Right ventricle myocardium superior (tissue), 1 donor: ENCODE results near the gene BTBD18. TPM values are rescaled to one million over a fixed set of nuclear protein-coding genes. Genes with fewer than 3 reads are reported as not detected.

ENCODE experiments used
- ATAC-seq: fragments of 200-7000 bp; cut with Tn5 transposase; one replicate; pipeline ENCODE4 v1.9.1; 2020; ENCODE audit warnings: mild to moderate bottlenecking; ENCODE audit not compliant: poor library complexity
- DNase-seq: peaks from one replicate; pipeline ENCODE4 v3.0.0-alpha.2; 2020
- intact Hi-C: fragments of 100-400 bp; cut with DNase I; formaldehyde crosslinking; loops from one replicate; pipeline ENCODE4 v1.11.2; 2022
- long read RNA-seq: library from polyadenylated mRNA; unstranded; transcript quantifications from one replicate; pipeline ENCODE4 v2.0.0, GENCODE V29; 2021
- total RNA-seq: library from RNA; stranded (reverse); fragmentation: NEBNext Ultra II Directional; extraction: Animal tissue kit (Norgen Biotek cat#: 25700); gene quantifications from one replicate; pipeline ENCODE4 v1.2.1, GENCODE V29; 2021
- donor health status: DM: no; HTN: yes; CAD: no; lungs with severe emphysema.

Gene BTBD18, protein sequence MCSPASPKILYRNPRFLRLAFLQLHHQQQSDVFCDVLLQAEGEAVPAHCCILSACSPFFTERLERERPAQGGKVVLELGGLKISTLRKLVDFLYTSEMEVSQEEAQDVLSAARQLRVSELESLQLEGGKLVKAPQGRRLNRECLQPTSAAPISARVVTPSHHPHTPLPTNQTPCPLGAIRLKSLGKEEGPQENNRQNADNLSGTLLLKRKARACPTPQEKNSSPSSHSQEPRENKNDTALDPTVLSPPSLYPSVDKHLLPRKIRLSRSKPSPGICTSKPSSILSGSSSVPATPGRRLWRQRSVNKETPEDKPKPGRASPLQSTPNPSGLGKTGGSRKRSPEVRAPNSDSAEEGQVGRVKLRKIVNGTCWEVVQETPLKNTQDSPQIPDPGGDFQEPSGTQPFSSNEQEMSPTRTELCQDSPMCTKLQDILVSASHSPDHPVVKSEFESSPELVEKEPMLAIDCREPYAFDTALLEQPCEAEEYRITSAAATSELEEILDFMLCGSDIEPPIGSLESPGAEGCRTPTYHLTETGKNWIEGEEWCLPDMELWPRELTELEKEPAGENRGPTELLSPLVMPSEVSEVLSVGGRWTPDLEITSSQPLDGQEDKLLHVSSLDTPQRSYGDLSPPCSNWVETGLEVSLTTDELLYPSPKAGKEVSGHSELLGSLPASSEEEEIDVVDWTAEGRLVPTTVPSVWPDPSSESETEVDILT
- not detected for total RNA-seq
- long read RNA-seq = 0 reads

DNA sequence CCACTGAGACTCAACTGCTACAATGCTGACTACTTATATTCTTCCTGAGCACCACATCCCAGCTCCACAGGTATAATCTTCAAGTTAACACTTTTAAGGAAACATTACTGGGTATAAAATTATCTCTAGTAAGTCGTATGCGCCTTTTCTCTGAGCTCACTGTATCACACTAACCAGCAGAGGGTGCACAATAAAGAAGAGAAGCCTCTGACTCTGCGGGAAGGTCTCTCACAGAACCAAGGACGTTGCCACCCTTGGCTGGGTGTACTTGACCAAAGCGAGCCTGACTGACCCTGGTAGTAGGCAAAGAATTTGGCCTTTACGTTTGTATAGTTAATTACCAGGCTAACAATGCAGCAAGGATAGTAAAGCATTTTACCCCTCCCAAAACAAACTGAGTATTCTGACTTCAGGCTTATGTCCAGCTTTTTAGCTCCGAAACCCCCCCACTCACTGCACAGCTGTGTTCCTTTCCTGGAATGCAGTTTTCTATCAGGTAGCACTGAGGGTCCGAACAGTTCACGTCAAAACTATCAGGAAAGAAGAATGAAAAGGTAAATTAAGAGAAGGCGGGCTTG lies at the start of gene BTBD18:
TSS of gene BTBD18 (minus strand) at position 144 of the 578 bp plus-strand sequence. CDS start 631 bp downstream, outside the sequence.
- DNase-seq (no peak), ATAC-seq (peak; percentile 88)
- intact Hi-C loops = no loop called here

DNA sequence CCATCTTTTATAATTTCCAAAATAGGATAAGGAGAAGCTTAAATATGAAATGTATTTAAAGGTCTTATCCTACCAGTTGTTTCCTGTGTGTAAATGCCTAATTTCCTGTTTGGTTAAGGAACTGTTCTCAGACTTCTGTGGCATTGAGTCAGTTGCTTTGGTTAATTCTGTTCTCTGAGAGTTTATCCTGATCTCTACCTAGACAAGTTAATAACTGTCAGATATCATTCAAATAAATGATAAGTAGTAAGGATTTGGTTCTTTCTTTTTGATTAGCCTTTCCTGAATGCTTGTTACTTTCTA lies 49.5 kb upstream of the BTBD18 start:
- ATAC-seq (no peak), DNase-seq (no peak)
- intact Hi-C loops = loop anchor here (2.0 to 10.0 kb wide), 2 partner anchors 38 to 56 kb away; partner anchors contain the start of gene SELENOH

DNA sequence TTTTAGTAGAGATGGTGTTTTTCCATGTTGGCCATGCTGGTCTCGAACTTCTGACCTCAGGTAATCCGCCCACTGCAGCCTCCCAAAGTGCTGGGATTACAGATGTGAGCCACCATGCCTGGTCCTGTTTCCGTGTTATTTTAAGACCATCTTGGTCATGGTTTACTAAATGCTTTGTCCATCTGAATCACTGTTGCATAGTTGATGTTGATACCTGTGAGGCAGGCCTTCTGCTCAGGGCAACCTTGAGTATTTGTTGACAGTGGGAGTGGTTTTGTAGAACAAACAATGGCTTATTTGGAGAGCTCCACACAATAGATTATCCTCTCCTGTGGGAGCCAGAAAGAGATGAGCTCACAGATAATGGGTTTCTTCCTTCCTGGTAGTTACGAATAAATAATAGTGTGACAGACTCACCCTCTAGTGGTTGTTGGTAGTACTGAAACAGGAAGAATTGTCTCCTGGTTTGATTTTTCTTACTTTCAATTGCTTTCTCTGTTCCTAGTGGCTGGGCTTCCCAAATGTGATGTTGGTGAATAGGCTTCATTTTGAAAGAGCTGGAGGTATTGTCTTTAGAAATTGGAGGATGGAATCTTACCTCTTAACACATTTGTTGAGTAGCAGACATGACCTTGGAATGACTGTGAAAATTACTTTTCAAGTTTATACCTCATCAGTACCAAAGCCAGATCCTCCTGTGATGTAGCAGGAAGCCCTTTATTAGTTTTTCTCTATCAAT lies 49.0 kb upstream of the BTBD18 start:
- DNase-seq = no peak
- peak; percentile 72 for ATAC-seq
- intact Hi-C loops = loop anchor here (2.0 to 10.0 kb wide), 2 partner anchors 38 to 56 kb away; partner anchors contain the start of gene SELENOH

DNA sequence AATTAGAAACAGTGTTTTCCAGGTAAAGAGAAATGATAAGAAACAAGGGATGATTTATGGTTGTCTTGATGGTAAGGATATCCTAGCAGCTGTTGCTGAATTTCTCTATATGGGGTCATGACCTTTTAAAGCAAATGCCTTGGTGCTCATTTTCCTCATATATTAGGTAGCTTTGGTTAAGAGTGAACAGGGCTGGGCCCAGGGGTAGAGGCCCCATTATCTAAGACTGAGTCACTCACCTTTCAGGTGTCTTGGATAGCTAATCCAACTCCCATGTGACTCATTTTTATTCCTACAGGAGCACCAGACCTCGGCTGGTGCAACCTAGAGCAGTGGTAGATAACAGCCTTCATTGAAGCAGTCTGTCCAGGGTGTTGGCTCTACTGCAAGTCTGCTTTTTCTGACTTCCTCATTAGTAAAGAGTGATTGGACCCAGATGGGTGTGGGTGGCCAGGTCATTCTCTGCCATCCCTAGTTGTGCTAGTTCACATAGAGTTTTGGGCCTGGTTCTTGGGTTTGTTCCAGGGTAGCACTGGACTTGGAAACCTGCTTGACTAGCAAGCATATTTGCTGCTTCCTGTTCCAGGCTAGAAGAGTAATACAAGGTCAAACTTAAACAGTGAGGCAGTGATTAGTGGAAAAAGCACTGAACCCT lies 47.4 kb upstream of the BTBD18 start:
- intact Hi-C loops = no loop called here
- DNase-seq (peak; percentile 48), ATAC-seq (peak; percentile 77)

DNA sequence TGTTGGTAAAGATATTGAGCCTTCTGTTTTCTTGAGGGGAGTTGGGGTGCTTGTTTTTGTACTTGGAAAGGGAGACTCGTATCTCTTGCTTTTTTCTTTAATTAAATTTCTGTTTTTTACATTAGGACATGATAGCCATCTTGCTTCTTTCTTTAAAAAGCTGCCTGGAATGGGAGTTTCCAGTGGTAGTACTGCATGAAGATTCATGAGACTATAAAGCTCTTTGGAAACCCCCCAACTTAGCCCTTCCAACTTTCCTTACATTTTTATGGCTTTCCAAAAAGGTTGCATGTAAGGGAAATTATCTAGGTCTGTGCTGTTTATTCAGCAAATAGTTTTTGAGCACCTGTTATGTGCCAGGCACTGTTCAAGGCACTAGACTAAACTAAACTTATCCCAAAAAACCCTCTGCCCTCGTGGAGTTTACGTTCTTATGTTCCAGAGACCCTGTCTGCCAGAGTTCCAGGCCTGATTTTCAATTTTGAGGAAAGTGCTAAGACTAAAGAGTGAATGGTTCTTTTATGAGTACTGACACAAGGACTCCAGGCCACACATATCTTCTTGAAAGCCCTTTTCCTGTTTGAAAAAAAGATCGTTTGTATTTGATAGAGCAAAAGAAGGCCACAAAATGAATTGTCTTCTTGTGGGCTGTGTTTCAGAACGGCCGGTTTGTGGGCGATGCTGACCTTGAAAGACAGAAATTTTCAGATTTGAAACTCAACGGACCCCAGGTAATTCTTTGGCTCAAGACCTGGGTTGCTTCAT lies 41.9 kb upstream of the BTBD18 start:
- ATAC-seq = no peak
- intact Hi-C loops = no loop called here
- no peak for DNase-seq

DNA sequence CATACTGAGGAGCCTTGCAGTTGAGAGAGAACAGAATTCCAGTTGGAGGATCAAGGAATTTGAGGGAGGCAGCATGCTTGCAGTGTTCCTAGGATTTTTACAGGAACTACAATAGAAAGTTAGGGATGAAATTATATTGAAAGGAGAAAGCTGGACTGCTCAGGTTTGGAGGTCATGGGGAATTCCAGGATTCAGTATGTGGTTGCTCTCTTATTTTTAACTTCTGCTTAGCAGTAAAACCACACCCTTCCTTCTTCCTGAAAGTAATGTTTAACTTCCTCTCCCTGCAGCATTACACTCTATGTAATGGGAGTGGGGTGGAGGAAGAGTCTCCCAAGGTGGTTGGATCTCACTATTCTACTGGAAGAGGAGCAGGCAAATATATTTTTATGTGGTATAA lies 41.3 kb upstream of the BTBD18 start:
- intact Hi-C loops = no loop called here
- ATAC-seq = peak; percentile 76
- no peak for DNase-seq

DNA sequence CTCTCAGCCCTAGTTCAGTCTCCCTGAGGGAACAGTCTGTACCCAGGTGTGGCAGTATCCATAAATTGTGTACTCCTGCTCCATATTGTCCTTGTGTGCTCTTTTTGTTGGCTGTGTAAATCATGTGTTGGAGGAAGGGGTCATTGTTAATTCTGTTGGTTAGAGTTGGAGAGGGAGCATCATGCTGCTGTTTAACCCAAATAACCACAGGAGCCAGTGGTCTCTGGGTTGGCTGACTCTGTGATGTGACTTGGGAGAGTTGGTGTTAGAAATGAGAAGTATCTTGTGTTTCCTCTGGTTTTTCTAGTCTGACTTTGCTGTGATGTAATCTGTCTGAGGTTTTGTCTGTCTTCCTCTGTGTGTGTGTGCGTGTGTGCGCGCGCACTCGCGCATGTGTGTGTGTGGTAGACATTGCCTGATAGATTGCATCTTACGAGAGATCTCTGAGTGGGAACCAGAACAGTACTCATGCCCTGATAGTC lies 40.5 kb upstream of the BTBD18 start:
- DNase-seq (peak; percentile 93), ATAC-seq (peak; percentile 59)
- intact Hi-C loops = no loop called here

DNA sequence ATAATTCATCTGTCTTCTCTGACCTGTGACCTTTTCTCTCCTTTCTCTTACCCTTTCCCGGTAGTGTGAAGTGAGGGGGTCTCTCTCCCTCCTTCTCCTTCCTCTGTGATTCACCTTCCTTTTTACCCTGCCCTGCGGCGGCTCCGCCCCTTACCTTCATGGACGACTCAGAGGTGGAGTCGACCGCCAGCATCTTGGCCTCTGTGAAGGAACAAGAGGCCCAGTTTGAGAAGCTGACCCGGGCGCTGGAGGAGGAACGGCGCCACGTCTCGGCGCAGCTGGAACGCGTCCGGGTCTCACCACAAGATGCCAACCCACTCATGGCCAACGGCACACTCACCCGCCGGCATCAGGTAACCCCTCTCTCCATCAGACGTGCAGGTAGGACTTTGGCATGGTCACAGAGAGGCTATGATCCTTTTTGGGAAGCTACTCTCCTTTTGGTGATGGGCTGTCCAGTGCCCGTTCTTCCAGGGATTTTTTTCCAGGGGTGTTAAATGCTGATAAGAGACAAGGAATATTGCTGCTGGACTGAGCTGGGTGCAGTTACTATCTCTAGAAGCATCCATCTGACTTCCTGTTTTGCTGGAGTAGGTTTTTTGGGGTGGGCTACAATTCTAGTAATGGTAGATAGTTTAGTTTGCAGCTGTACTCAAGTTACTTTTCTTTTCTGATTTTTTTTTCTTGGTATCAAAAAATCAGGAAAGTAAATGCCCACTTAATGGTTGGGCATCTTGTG lies 39.9 kb upstream of the BTBD18 start:
- DNase-seq (no peak), ATAC-seq (no peak)
- intact Hi-C loops = no loop called here

DNA sequence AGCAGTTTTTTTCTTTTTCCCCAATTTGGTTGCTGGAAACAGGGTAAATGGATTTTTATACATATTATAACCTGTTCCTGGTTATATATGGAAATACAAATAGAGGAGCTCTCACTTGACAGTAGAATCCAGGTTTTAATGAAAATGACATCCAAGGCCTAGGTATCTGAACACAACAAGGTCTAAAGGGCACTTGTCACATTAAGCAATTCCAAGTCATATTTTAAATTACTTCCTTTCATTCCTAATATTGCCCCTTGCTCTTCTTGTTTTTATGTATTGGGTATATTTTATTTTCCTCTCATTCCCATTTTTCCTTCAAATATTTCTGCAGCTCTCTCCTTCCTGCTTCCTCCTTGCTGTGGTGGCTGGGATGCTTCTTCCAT lies 37.1 kb upstream of the BTBD18 start:
- intact Hi-C loops = no loop called here
- no peak for ATAC-seq

DNA sequence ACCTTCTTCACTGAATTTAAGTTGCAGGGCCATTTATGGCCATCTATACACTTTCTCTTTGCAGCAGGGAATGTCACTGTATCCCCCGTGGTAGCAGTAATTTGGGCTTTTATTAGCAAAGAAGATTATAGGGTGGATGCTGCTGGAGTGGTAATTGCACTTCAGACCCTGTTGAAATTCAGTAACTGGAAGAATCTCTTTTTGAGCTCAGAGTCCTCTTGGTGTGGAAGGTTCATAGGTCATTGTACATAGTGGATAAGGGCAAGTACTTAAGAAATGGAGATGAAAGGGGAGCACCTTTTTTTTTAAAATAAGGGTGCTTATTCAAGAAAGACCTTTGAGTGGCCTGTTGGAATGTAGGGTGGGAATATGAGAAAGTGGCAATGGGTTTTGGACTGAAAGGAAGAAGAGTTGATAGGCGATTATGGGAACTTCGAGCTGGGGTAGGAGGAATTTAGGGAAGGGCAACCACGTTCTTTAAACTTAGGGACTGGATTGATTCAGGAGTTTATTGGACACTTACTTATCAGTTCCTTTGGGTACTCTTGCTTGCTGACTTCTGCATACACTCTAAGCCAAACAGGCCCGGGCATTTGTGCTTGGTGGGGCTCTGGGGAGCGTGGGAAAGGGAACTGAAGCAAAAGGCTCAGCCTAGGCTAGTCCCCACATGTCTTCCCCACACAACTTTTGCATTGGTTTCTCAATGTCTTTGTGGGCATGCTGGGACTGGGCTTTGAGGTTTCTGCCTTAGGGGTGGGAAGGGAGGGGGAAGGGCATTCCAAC lies 36.5 kb upstream of the BTBD18 start:
- intact Hi-C loops = no loop called here
- DNase-seq (no peak), ATAC-seq (peak; percentile 26)

More for the DNA sequence above, 37.1 kb upstream of the BTBD18 start:
- DNase-seq = no peak

DNA sequence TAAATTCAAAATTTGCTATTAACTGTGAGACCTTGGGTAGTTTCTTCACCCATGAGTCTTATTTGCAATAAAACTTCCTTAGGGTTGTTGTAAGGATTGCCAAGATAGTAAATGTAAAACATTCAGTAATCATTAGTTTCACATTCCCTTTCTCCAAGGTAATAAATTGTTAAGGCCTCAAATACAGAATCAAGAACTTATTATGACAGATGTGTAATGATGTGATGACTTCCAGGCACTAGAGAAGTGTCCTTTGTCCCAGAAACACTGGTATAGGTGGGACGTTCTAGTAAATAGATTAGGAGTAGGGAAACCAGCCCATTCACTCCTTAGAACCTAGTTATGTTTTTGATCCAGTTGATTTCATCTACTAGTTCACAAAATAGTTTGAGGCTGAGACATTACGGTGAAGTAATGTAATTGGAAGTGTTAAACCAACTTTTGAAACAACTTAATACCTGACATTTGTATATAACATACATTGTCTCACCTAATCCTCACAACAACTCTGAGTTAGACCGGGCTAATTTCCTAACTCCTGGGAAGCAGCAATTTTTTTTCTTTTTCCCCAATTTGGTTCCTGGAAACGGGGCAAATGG lies 35.5 kb upstream of the BTBD18 start:
- DNase-seq (no peak), ATAC-seq (no peak)
- intact Hi-C loops = no loop called here

DNA sequence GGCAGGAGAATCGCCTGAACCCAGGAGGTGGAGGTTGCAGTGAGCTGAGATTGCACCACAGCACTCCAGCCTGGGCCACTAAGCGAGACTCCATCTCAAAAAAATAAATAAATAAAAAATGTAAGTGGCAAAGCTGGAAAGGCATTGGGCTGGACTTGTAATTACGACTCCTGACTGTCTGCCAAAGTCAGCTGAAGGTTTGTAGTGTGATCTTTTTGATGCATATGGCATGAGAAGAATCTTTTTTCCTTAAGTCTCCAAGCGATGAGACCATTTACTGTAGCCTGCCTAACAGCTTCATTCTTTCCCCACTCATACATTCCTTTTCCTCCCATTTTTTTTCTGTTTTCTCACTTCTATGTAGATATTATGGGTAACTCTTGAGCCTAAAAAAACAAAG lies 34.8 kb upstream of the BTBD18 start:
- intact Hi-C loops = no loop called here
- no peak for ATAC-seq
- DNase-seq = no peak

DNA sequence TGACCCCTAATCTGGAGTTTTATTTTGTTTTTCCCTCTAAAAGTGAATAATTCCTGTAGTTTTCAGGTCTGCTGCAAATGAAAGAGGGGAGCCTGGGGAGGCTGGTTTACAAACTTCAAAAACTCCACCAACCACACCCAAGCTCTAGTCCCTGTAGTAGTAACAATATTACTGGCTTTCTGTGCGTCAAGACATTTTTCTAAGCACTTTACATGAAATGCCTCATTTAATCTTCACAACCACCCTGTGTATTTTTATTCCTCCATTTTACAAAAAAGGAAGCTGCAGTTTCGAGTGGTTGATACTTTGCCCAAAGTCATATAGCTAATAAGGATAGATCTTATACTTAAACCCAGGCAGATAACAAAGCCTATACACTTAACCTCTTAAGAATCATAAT lies 33.5 kb upstream of the BTBD18 start:
- DNase-seq (no peak), ATAC-seq (no peak)
- intact Hi-C loops = no loop called here

DNA sequence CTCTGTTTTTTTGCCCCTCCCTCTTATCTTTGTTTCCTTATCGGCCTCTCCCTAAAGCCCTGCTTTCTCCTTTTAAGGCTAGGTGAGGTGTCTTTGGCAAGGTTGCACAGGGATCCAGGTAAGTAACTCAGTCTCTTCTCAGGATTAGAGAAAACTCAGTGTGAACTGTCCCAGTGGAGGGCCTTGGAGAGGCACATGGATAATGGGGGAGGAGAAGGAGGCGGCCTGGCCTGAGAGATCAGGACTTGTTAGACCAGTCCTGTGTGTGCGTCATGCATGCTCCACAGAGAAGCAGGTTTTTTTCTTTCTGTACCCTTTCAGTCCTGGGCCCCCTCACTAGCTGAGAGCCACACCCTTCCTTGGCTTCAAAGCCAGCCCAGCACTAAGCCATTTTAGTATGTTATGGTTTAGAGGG lies 29.9 kb upstream of the BTBD18 start:
- intact Hi-C loops = no loop called here
- ATAC-seq = no peak

DNA sequence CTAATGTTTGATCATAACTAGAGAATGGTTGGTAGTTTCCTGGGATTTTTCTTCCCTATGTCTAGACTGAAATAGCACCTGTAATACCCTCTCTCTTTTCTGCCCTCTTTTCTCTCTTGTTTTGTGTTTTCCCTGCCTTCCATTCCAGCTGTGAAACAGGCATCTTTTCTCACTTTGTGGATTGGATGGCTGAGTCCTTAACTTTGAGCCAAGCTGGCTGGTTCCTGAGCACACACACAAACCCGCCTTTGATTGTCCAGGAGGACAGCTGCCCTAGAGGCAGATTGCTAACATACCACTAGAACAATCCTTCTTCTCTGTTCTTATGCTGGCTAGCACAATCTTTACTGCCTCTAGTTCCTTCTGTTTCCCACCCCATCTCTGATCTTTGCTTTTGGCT lies 27.7 kb upstream of the BTBD18 start:
- ATAC-seq (peak; percentile 79), DNase-seq (peak; percentile 50)
- intact Hi-C loops = no loop called here

More for the DNA sequence above, 29.9 kb upstream of the BTBD18 start:
- DNase-seq = no peak
